Measurements from ENCODE around the gene ESRP2.

GRCh38 chr16:68187505-68187904 is 48.4 kb downstream of the ESRP2 start:
- TF ChIP-seq CTCF (IDR thresholded peaks at IDR 0.05; ENCODE audit: low read length) (no peak), EZH2 (optimal IDR thresholded peaks at IDR 0.05; ENCODE audit: low read depth, low read length) (no peak)

Data from MM.1S (cell line).